Hematopoietic multipotent progenitor cell treated with erythropoietin and hydrocortisone succinate and interleukin-3 and kit ligand, for 15 days (in vitro differentiated cells): ENCODE measurements around the gene HIBCH.
A peak's percentile ranks its signal among the peaks of the same experiment; 100 is the strongest.
"Not testable (repeated sequence)": the region's sequence is repeated elsewhere in the genome, so short reads cannot be mapped to it uniquely, and the experiment has no call there.

ENCODE experiments used
- DNase-seq: peaks from one replicate; pipeline ENCODE4 v3.0.0-alpha.2; 2015; ENCODE audit warnings: low spot score

HIBCH gene

GRCh38 chr2:190303647-190304046, 16.0 kb downstream of the HIBCH start:
- no peak for DNase-seq

GRCh38 chr2:190302052-190302451, 17.6 kb downstream of the HIBCH start:
- no peak for DNase-seq

- DNase-seq, result no peak
These were observed 18.6 kb downstream of the HIBCH start for GRCh38 chr2:190301032-190301431.

GRCh38 chr2:190297880-190298279, 21.7 kb downstream of the HIBCH start:
- DNase-seq, result not testable (repeated sequence)

- no peak for DNase-seq
These were observed 35.8 kb downstream of the HIBCH start for GRCh38 chr2:190283783-190284182.

GRCh38 chr2:190280565-190281350, 38.9 kb downstream of the HIBCH start:
- no peak for DNase-seq

- not testable (repeated sequence) for DNase-seq
These were observed 40.1 kb downstream of the HIBCH start for GRCh38 chr2:190279256-190280134.

- peak; percentile 69 for DNase-seq
These were observed 42.2 kb downstream of the HIBCH start for GRCh38 chr2:190277234-190278112.

- peak; percentile 51 for DNase-seq
These were observed 47.2 kb downstream of the HIBCH start for GRCh38 chr2:190272457-190272842.

- peak; percentile 72 for DNase-seq
These were observed 47.7 kb downstream of the HIBCH start for GRCh38 chr2:190271783-190272456.

GRCh38 chr2:190270298-190270697, 49.3 kb downstream of the HIBCH start:
- DNase-seq, result no peak

GRCh38 chr2:190269699-190270098, 49.9 kb downstream of the HIBCH start:
- not testable (repeated sequence) for DNase-seq

GRCh38 chr2:190267302-190267701, 52.3 kb downstream of the HIBCH start:
- no peak for DNase-seq

GRCh38 chr2:190266314-190266713, 53.3 kb downstream of the HIBCH start:
- DNase-seq, result no peak

GRCh38 chr2:190261851-190262250, 57.8 kb downstream of the HIBCH start:
- DNase-seq, result no peak

- no peak for DNase-seq
These were observed 63.5 kb downstream of the HIBCH start for GRCh38 chr2:190256087-190256486.

- DNase-seq, result no peak
These were observed 64.0 kb downstream of the HIBCH start for GRCh38 chr2:190255676-190256075.

GRCh38 chr2:190254063-190254850, 65.4 kb downstream of the HIBCH start:
- no peak for DNase-seq

- DNase-seq, result no peak
These were observed 69.2 kb downstream of the HIBCH start for GRCh38 chr2:190250421-190250820.

- no peak for DNase-seq
These were observed 84.0 kb downstream of the HIBCH start for GRCh38 chr2:190235551-190236075.
